GM19463 (cell line): ENCODE data around the gene DPP6.

Experiments used
- ATAC-seq: cut with Tn5 transposase; IDR thresholded peaks from one replicate; pipeline ENCODE4 v1.9.1; 2021; ENCODE audit warnings: mild to moderate bottlenecking, moderate library complexity; ENCODE audit not compliant: unreplicated experiment

The DPP6 gene

GRCh38 chr7:154869436-154869835 is 817.2 kb downstream of the DPP6 start:
- ATAC-seq: no peak

- ATAC-seq: no peak
Measured at GRCh38 chr7:154871507-154871906, 819.3 kb downstream of the DPP6 start.

GRCh38 chr7:154871928-154872750 is 819.9 kb downstream of the DPP6 start:
- ATAC-seq: no peak

- ATAC-seq: no peak
Measured at GRCh38 chr7:154872811-154873499, 820.8 kb downstream of the DPP6 start.

GRCh38 chr7:154873500-154874121 is 821.4 kb downstream of the DPP6 start:
- ATAC-seq: no peak

- no peak for ATAC-seq
Measured at GRCh38 chr7:154874409-154875113, 822.4 kb downstream of the DPP6 start.

- ATAC-seq: no peak
Measured at GRCh38 chr7:154875297-154875696, 823.1 kb downstream of the DPP6 start.

- ATAC-seq: no peak
Measured at GRCh38 chr7:154876516-154876915, 824.3 kb downstream of the DPP6 start.

GRCh38 chr7:154877031-154877430 is 824.8 kb downstream of the DPP6 start:
- ATAC-seq: no peak

GRCh38 chr7:154879629-154880028 is 827.4 kb downstream of the DPP6 start:
- no peak for ATAC-seq

GRCh38 chr7:154880513-154880912 is 828.3 kb downstream of the DPP6 start:
- ATAC-seq: no peak

- no peak for ATAC-seq
Measured at GRCh38 chr7:154881026-154881425, 828.8 kb downstream of the DPP6 start.

- ATAC-seq: no peak
Measured at GRCh38 chr7:154881526-154881925, 829.3 kb downstream of the DPP6 start.

- no peak for ATAC-seq
Measured at GRCh38 chr7:154882931-154883474, 830.8 kb downstream of the DPP6 start.

- no peak for ATAC-seq
Measured at GRCh38 chr7:154884348-154884920, 832.2 kb downstream of the DPP6 start.

GRCh38 chr7:154886591-154886990 is 834.4 kb downstream of the DPP6 start:
- no peak for ATAC-seq

- no peak for ATAC-seq
Measured at GRCh38 chr7:154888690-154889089, 836.5 kb downstream of the DPP6 start.

- no peak for ATAC-seq
Measured at GRCh38 chr7:154892459-154892858, 840.3 kb downstream of the DPP6 start.

- ATAC-seq: no peak
Measured at GRCh38 chr7:154896076-154896475, 843.9 kb downstream of the DPP6 start.

- no peak for ATAC-seq
Measured at GRCh38 chr7:154898973-154899855, 847.0 kb downstream of the DPP6 start.
